Astrocyte (in vitro differentiated cells and primary cell): ENCODE measurements around the gene CCRL2. TPM values are rescaled to one million over a fixed set of nuclear protein-coding genes. Genes with fewer than 3 reads are reported as not detected.
A peak's percentile ranks its signal among the peaks of the same experiment; 100 is the strongest.
"Not testable (repeated sequence)": the region's sequence is repeated elsewhere in the genome, so short reads cannot be mapped to it uniquely, and the experiment has no call there.

Experiments
- DNase-seq: peaks from one replicate; pipeline ENCODE4 v3.0.0-alpha.2; 2010; ENCODE audit warnings: low read depth
- FAIRE-seq: peaks from 2 replicates; lab custom pipeline; 2011; peaks lifted over from hg19 to GRCh38; lab: Jason Lieb, UNC
- H2AFZ ChIP-seq: 2 replicates; pipeline ENCODE4 v1.6.0; 2012; ENCODE audit warnings: low read depth, low read length, inconsistent platforms
- H3K27ac ChIP-seq: 2 replicates; pipeline ENCODE4 v1.5.1; 2011; ENCODE audit warnings: low read depth, low read length, inconsistent platforms
- H3K27me3 ChIP-seq: 2 replicates; pipeline ENCODE4 v1.6.0; 2011; ENCODE audit warnings: low read length, inconsistent platforms; ENCODE audit not compliant: insufficient read depth
- H3K36me3 ChIP-seq: 2 replicates; pipeline ENCODE4 v1.5.1; 2011; ENCODE audit warnings: low read length, inconsistent platforms; ENCODE audit not compliant: insufficient read depth
- H3K4me1 ChIP-seq: 2 replicates; pipeline ENCODE4 v1.5.1; 2011; ENCODE audit warnings: low read length, inconsistent platforms; ENCODE audit not compliant: insufficient read depth
- H3K4me2 ChIP-seq: 2 replicates; pipeline ENCODE4 v1.6.0; 2012; ENCODE audit warnings: low read length, inconsistent platforms
- H3K4me3 ChIP-seq: 2 replicates; pipeline ENCODE4 v1.5.1; 2011; ENCODE audit warnings: low read depth, mild to moderate bottlenecking, low read length, inconsistent platforms; ENCODE audit not compliant: insufficient read depth
- H3K79me2 ChIP-seq: 2 replicates; pipeline ENCODE4 v1.6.0; 2012; ENCODE audit warnings: mild to moderate bottlenecking, low read length, inconsistent platforms; ENCODE audit not compliant: insufficient read depth
- H3K9ac ChIP-seq: 2 replicates; pipeline ENCODE4 v1.6.0; 2012; ENCODE audit warnings: mild to moderate bottlenecking, low read length, inconsistent platforms
- H3K9me3 ChIP-seq: 2 replicates; pipeline ENCODE4 v1.5.1; 2012; ENCODE audit warnings: low read depth, mild to moderate bottlenecking, low read length, inconsistent platforms; ENCODE audit not compliant: insufficient read depth
- H4K20me1 ChIP-seq: 2 replicates; pipeline ENCODE4 v1.6.0; 2012; ENCODE audit warnings: low read length, inconsistent platforms; ENCODE audit not compliant: insufficient read depth
- H3K27ac Mint-ChIP-seq: one replicate; pipeline ENCODE4 v1.8.0; 2021; ENCODE audit warnings: mild to moderate bottlenecking, mixed read lengths; ENCODE audit not compliant: unreplicated experiment
- H3K27me3 Mint-ChIP-seq: one replicate; pipeline ENCODE4 v1.8.0; 2021; ENCODE audit warnings: low read depth, mixed read lengths; ENCODE audit not compliant: unreplicated experiment
- H3K36me3 Mint-ChIP-seq: one replicate; pipeline ENCODE4 v1.8.0; 2021; ENCODE audit warnings: low read depth, mixed read lengths; ENCODE audit not compliant: unreplicated experiment
- H3K4me1 Mint-ChIP-seq: one replicate; pipeline ENCODE4 v1.8.0; 2021; ENCODE audit warnings: low read depth, mixed read lengths; ENCODE audit not compliant: unreplicated experiment
- H3K4me3 Mint-ChIP-seq: one replicate; pipeline ENCODE4 v1.8.0; 2021; ENCODE audit warnings: mild to moderate bottlenecking, moderate library complexity, mixed read lengths; ENCODE audit not compliant: unreplicated experiment
- H3K9me3 Mint-ChIP-seq: one replicate; pipeline ENCODE4 v1.8.0; 2021; ENCODE audit warnings: mild to moderate bottlenecking, mixed read lengths; ENCODE audit not compliant: unreplicated experiment
- CTCF ChIP-seq: IDR thresholded peaks from 2 replicates; pipeline ENCODE4 v1.5.1; 2011; ENCODE audit warnings: low read depth, mild to moderate bottlenecking, inconsistent platforms, low read length, moderate library complexity; ENCODE audit not compliant: insufficient read depth
- EZH2 ChIP-seq: IDR thresholded peaks from 2 replicates; pipeline ENCODE4 v1.6.1; 2012; ENCODE audit warnings: mild to moderate bottlenecking, low read length, inconsistent platforms; ENCODE audit not compliant: insufficient read depth
- total RNA-seq: library from RNA; stranded (reverse); gene quantifications from 2 replicates; pipeline ENCODE4 v1.2.1, GENCODE V29; 2021

CCRL2 gene
- total RNA-seq, 1 donor from 2014 or later = not detected

DNA sequence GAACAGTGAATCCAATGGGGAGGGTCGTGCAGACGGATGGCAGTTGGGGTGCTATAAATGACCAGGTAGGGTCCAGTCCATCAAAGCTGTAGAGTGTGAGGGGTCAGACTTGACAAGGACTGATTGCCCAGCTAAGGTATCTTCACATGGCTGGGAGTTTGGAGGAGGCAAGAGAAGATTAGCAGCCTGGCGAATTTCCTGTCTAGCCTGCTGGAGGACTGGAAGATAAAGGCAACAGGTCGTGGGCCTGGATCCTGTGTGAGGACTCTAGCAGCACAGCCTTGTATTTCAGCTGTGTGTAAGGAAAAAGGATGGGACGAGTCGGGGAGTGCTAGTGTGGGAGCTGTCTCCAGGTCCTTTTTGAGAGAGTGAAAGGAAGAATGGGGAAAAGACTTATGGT, 17.8 kb upstream of the CCRL2 start:
- Mint-ChIP-seq H3K4me3 (no peak overlapping the region), H3K27ac (no peak overlapping the region), H3K36me3 (no peaks in the 10 kb centered on the region), H3K27me3 (no peaks in the 10 kb centered on the region), H3K4me1 (peaks cover 13% of the 10 kb centered on the region), H3K9me3 (peaks cover 3% of the 10 kb centered on the region)
- Histone ChIP-seq H4K20me1 (no peaks in the 10 kb centered on the region), H3K27me3 (peaks cover 3% of the 10 kb centered on the region), H3K4me1 (no peaks in the 10 kb centered on the region), H3K36me3 (no peaks in the 10 kb centered on the region), H2AFZ (no peak overlapping the region), H3K27ac (no peak overlapping the region), H3K9me3 (no peaks in the 10 kb centered on the region), H3K4me2 (no peak overlapping the region), H3K79me2 (no peaks in the 10 kb centered on the region), H3K4me3 (no peak overlapping the region), H3K9ac (no peak overlapping the region)
- FAIRE-seq (no peak), DNase-seq (no peak)
- TF ChIP-seq EZH2 (no peak), CTCF (no peak)

- H3K4me2 ChIP-seq, H3K9me3 Mint-ChIP-seq, H3K4me3 Mint-ChIP-seq, H3K9ac ChIP-seq, H4K20me1 ChIP-seq, DNase-seq, FAIRE-seq, H3K27ac ChIP-seq, H3K36me3 ChIP-seq, H3K36me3 Mint-ChIP-seq, H3K4me3 ChIP-seq, H3K9me3 ChIP-seq, H3K27me3 Mint-ChIP-seq, H3K4me1 ChIP-seq, H3K79me2 ChIP-seq, H2AFZ ChIP-seq, H3K27me3 ChIP-seq, H3K27ac Mint-ChIP-seq: not testable (repeated sequence)
- H3K4me1 Mint-ChIP-seq = peaks cover 17% of the 10 kb centered on the region
These were observed 15.5 kb upstream of the CCRL2 start for GRCh38 chr3:46391526-46391925.

DNA sequence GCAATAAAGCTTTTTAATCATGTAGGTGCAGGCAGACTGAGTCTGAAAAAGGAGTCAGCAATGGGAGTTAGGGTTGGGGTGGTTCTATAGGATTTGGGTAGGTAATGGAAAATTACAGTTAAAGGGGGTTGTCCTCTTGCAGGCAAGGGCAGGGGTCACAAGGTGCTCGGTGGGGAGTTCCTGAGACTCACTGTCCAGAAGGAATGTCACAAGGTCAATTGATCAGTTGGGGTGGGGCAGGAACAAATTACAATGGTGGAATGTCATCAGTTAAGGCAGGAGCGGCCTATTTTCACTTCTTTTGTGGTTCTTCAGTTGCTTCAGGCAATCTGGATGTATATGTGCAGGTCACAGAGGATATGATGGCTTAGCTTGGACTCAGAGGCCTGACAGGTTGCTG, 14.0 kb upstream of the CCRL2 start:
- H3K79me2 ChIP-seq = no peaks in the 10 kb centered on the region
- Mint-ChIP-seq H3K27me3 (no peaks in the 10 kb centered on the region), H3K36me3 (no peaks in the 10 kb centered on the region), H3K9me3 (peaks cover 8% of the 10 kb centered on the region), H3K4me3 (no peak overlapping the region), H3K4me1 (peaks cover 19% of the 10 kb centered on the region), H3K27ac (peak overlapping the region; percentile 59)
- FAIRE-seq (no peak), DNase-seq (no peak)
- H3K4me1 ChIP-seq = no peaks in the 10 kb centered on the region
- peaks cover 3% of the 10 kb centered on the region for H3K27me3 ChIP-seq
- TF ChIP-seq CTCF (no peak), EZH2 (no peak)
- H3K9ac ChIP-seq = no peak overlapping the region
- H3K27ac ChIP-seq = no peak overlapping the region
- no peak overlapping the region for H2AFZ ChIP-seq
- H3K4me3 ChIP-seq = no peak overlapping the region
- H3K9me3 ChIP-seq = no peaks in the 10 kb centered on the region
- no peaks in the 10 kb centered on the region for H3K36me3 ChIP-seq
- no peak overlapping the region for H3K4me2 ChIP-seq
- H4K20me1 ChIP-seq = no peaks in the 10 kb centered on the region
